BJ (cell line): ENCODE results near the gene CEACAM8. TPM values are rescaled to one million over a fixed set of nuclear protein-coding genes. Genes with fewer than 3 reads are reported as not detected.

Source experiments
- CTCF ChIA-PET: fragments of 350-600 bp; formaldehyde crosslinking; extraction: SDS; loops from one replicate; lab custom pipeline; 2021; ENCODE audit warnings: antibody characterized with exemption, inconsistent platforms; lab: Yijun Ruan, JAX
- POLR2A ChIA-PET: fragments of 300-600 bp; sonication (Branson Sonifier 250); formaldehyde crosslinking; extraction: SDS; loops from one replicate; lab custom pipeline; 2021; ENCODE audit warnings: antibody characterized with exemption; lab: Charles Lee
- DNase-seq: peaks from one replicate; pipeline ENCODE4 v3.0.0-alpha.2; 2011; ENCODE audit warnings: low read depth
- H3K27me3 ChIP-seq: 2 replicates; pipeline ENCODE4 v1.6.0; 2011; ENCODE audit warnings: low read length; ENCODE audit not compliant: control insufficient read depth, insufficient read depth
- H3K36me3 ChIP-seq: 2 replicates; pipeline ENCODE4 v1.5.1; 2011; ENCODE audit warnings: low read length; ENCODE audit not compliant: control insufficient read depth, insufficient read depth
- H3K4me3 ChIP-seq: 2 replicates; pipeline ENCODE4 v1.5.1; 2011; ENCODE audit warnings: low read depth, mild to moderate bottlenecking, control low read depth, low read length
- polyA plus RNA-seq: library from polyadenylated mRNA; depleted of rRNA; stranded (reverse); fragments of >200 nt; gene quantifications from 2 replicates; pipeline ENCODE4 v1.2.3, GENCODE V29; 2011
- TF ChIP-seq, protein P1 (sequence below): IDR thresholded peaks from 2 replicates; pipeline ENCODE4 v1.5.1; 2011; ENCODE audit warnings: low read depth, mild to moderate bottlenecking, control low read depth, inconsistent platforms, low read length, moderate library complexity; ENCODE audit not compliant: insufficient read depth

CEACAM8 gene
- polyA plus RNA-seq, 1 experiment = not detected

DNA sequence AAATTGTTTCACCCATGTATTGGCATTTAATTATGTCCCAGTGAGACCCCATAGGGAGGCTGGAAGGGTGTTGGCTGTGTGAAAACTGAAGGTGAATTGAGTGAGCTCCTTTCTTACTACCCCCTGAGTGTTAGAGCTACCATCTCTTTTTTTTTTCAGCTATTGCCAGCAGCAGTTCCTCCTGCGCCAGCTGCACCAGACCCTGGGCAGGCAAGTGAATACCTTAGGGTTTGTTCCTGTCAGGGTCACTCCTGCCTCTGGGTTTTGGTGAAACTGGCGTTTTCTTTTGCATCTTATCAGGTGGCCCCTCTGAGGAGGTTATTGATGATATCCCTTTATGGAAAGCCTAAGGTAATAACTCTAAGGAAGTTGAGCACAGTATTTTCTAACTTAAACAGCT is 25.5 kb downstream of the CEACAM8 start:
- Histone ChIP-seq H3K27me3 (peaks cover 15% of the 10 kb centered on the region), H3K4me3 (no peak overlapping the region), H3K36me3 (no peaks in the 10 kb centered on the region)
- TF ChIP-seq, protein P1, sequence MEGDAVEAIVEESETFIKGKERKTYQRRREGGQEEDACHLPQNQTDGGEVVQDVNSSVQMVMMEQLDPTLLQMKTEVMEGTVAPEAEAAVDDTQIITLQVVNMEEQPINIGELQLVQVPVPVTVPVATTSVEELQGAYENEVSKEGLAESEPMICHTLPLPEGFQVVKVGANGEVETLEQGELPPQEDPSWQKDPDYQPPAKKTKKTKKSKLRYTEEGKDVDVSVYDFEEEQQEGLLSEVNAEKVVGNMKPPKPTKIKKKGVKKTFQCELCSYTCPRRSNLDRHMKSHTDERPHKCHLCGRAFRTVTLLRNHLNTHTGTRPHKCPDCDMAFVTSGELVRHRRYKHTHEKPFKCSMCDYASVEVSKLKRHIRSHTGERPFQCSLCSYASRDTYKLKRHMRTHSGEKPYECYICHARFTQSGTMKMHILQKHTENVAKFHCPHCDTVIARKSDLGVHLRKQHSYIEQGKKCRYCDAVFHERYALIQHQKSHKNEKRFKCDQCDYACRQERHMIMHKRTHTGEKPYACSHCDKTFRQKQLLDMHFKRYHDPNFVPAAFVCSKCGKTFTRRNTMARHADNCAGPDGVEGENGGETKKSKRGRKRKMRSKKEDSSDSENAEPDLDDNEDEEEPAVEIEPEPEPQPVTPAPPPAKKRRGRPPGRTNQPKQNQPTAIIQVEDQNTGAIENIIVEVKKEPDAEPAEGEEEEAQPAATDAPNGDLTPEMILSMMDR = no peak
- CTCF ChIA-PET = interaction anchor here (1.0 kb wide), 1 partner anchor 128 kb away, joined by 3 read pairs; no protein-coding TSS in a partner anchor
- DNase-seq = no peak
- POLR2A ChIA-PET = no interaction called here

GRCh38 chr19:42568006-42568405 is 26.7 kb downstream of the CEACAM8 start:
- ChIA-PET POLR2A (no interaction called here), CTCF (interaction anchor here (0.9 to 2.3 kb wide), 2 partner anchors 9 to 27 kb away, joined by 3 to 12 read pairs; partner anchors contain the start of gene CEACAM8)
- Histone ChIP-seq H3K36me3 (no peaks in the 10 kb centered on the region), H3K27me3 (peaks cover 14% of the 10 kb centered on the region), H3K4me3 (no peak overlapping the region)
- TF ChIP-seq, protein P1 = no peak
- no peak for DNase-seq

- Histone ChIP-seq H3K4me3 (no peak overlapping the region), H3K27me3 (peaks cover 14% of the 10 kb centered on the region), H3K36me3 (no peaks in the 10 kb centered on the region)
- TF ChIP-seq, protein P1 = no peak
- CTCF ChIA-PET = interaction anchor here (0.9 to 3.4 kb wide), 9 partner anchors 10 to 112 kb away, joined by 3 to 22 read pairs (median 5); partner anchors contain the start of gene CEACAM8
- no peak for DNase-seq
- POLR2A ChIA-PET = no interaction called here
Measured at GRCh38 chr19:42567567-42567966, 27.2 kb downstream of the CEACAM8 start.

DNA sequence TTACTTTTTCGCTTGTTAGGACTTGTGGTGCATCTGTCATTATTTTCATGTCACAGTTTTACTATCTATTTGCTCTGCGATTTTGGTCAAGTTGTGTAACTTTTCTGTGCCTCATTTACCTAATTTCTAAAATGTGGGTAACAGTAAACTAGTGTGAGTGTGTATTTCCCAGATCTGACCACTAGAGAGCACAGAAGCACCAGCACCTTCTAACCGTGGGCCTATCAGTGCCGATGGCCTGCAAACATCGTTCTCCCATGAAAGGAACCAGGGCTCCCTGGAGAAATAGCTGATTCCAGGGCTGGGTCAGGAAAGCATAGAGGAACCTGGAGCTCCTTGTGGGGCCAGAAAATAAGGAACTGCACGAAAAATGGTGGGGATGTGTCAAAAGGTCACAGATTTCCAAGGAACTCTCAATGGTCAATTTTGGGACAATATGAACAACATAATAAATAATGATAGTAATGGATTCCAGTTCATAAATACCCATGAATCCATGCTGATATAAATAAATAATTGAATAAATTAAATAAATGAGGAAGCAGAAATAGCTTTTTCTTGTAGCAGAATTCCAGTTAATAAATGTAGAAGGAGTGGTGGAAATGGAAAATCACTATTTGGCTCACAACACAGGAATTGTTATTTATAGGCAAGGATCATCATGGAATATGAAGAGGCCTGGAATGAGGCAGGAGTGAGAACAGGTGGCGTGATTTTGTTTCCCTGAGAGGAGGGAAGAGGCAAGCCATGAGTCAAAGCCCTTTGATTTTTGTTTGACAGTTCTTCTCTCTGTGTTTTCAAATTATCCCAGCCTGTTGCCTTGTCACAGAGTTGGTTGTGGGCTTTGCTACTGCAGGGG is 31.1 kb downstream of the CEACAM8 start:
- Histone ChIP-seq H3K27me3 (peaks cover 20% of the 10 kb centered on the region), H3K4me3 (no peak overlapping the region), H3K36me3 (no peaks in the 10 kb centered on the region)
- POLR2A ChIA-PET = no interaction called here
- CTCF ChIA-PET = interaction anchor here (0.6 to 4.4 kb wide), 13 partner anchors 9 to 125 kb away, joined by 3 to 26 read pairs (median 4); partner anchors contain the start of gene CEACAM8
- no peak for DNase-seq
- TF ChIP-seq, protein P1 = peak; percentile 80

GRCh38 chr19:42561512-42561911 is 33.2 kb downstream of the CEACAM8 start:
- TF ChIP-seq, protein P1 = no peak
- H3K36me3 ChIP-seq = no peaks in the 10 kb centered on the region
- ChIA-PET POLR2A (no interaction called here), CTCF (interaction anchor here (0.8 to 2.6 kb wide), 8 partner anchors 8 to 123 kb away, joined by 3 to 17 read pairs (median 4); no protein-coding TSS in a partner anchor)
- no peak overlapping the region for H3K4me3 ChIP-seq
- no peak for DNase-seq
- H3K27me3 ChIP-seq = peaks cover 28% of the 10 kb centered on the region
